OCI-LY1 (cell line): ENCODE results near the gene GRPEL1.
A peak's percentile ranks its signal among the peaks of the same experiment; 100 is the strongest.

Experiments
- H2AFZ ChIP-seq: fragments of 200-600 bp; sonication (generic), shearing (Covaris generic); 2 replicates; pipeline ENCODE4 v1.6.0; 2014; ENCODE audit warnings: antibody characterized with exemption, mild to moderate bottlenecking, low read length
- H3F3A ChIP-seq: fragments of 200-600 bp; sonication (generic), shearing (Covaris generic); 2 replicates; pipeline ENCODE4 v1.6.0; 2014; ENCODE audit warnings: mild to moderate bottlenecking, antibody characterized with exemption, low read length, moderate library complexity; ENCODE audit not compliant: insufficient read depth
- H3K27ac ChIP-seq: fragments of 200-600 bp; sonication (generic); 2 replicates; pipeline ENCODE4 v1.5.1; 2014; ENCODE audit warnings: low read length, mixed run types, mild to moderate bottlenecking, low read depth; ENCODE audit not compliant: poor library complexity, severe bottlenecking
- H3K27me3 ChIP-seq: fragments of 200-600 bp; sonication (generic); 2 replicates; pipeline ENCODE4 v1.6.0; 2014; ENCODE audit warnings: antibody characterized with exemption, mild to moderate bottlenecking, low read length, moderate library complexity; ENCODE audit not compliant: insufficient read depth
- H3K36me3 ChIP-seq: fragments of 200-600 bp; sonication (generic); 2 replicates; pipeline ENCODE4 v1.6.1; 2014; ENCODE audit warnings: mild to moderate bottlenecking, antibody characterized with exemption, low read length, moderate library complexity, mixed read lengths; ENCODE audit not compliant: insufficient read depth
- H3K4me1 ChIP-seq: fragments of 200-600 bp; sonication (generic); 2 replicates; pipeline ENCODE4 v1.5.1; 2014; ENCODE audit warnings: mild to moderate bottlenecking, low read length, moderate library complexity; ENCODE audit not compliant: insufficient read depth, severe bottlenecking
- H3K4me2 ChIP-seq: fragments of 200-600 bp; sonication (generic), shearing (Covaris generic); 2 replicates; pipeline ENCODE4 v1.6.1; 2014; ENCODE audit warnings: low read length
- H3K4me3 ChIP-seq: fragments of 200-600 bp; sonication (generic); 2 replicates; pipeline ENCODE4 v1.5.1; 2014; ENCODE audit warnings: low read length, low read depth, mild to moderate bottlenecking, mixed read lengths; ENCODE audit not compliant: poor library complexity, severe bottlenecking
- H3K79me2 ChIP-seq: fragments of 200-600 bp; shearing (Covaris generic); 2 replicates; pipeline ENCODE4 v1.6.1; 2016; ENCODE audit warnings: mixed run types, low read length, mixed read lengths; ENCODE audit not compliant: insufficient read depth
- H3K9ac ChIP-seq: fragments of 200-600 bp; sonication (generic), shearing (Covaris generic); 2 replicates; pipeline ENCODE4 v1.6.1; 2014; ENCODE audit warnings: mild to moderate bottlenecking, low read length, mixed read lengths
- H3K9me2 ChIP-seq: fragments of 200-600 bp; sonication (generic), shearing (Covaris generic); 2 replicates; pipeline ENCODE4 v1.6.1; 2014; ENCODE audit warnings: low read depth, mild to moderate bottlenecking, low read length, mixed read lengths
- H3K9me3 ChIP-seq: fragments of 200-600 bp; shearing (Covaris generic); 2 replicates; pipeline ENCODE4 v1.6.1; 2014; ENCODE audit warnings: low read length, mixed read lengths
- H4K20me1 ChIP-seq: fragments of 200-600 bp; sonication (generic), shearing (Covaris generic); 2 replicates; pipeline ENCODE4 v1.6.0; 2016; ENCODE audit warnings: mild to moderate bottlenecking, low read length; ENCODE audit not compliant: insufficient read depth
- EZH2 ChIP-seq: fragments of 200-600 bp; sonication (generic), shearing (Covaris generic); IDR thresholded peaks from 2 replicates; pipeline ENCODE4 v1.8.0; 2017; ENCODE audit warnings: borderline replicate concordance, mixed run types, mild to moderate bottlenecking, antibody characterized with exemption, low read length, moderate library complexity, mixed read lengths
- TF ChIP-seq, protein P1 (sequence below): fragments of 200-600 bp; sonication (generic), shearing (Covaris generic); IDR thresholded peaks from 2 replicates; pipeline ENCODE4 v1.5.1; 2017; ENCODE audit warnings: mild to moderate bottlenecking, antibody characterized with exemption, low read length, moderate library complexity, mixed read lengths

Gene GRPEL1

DNA sequence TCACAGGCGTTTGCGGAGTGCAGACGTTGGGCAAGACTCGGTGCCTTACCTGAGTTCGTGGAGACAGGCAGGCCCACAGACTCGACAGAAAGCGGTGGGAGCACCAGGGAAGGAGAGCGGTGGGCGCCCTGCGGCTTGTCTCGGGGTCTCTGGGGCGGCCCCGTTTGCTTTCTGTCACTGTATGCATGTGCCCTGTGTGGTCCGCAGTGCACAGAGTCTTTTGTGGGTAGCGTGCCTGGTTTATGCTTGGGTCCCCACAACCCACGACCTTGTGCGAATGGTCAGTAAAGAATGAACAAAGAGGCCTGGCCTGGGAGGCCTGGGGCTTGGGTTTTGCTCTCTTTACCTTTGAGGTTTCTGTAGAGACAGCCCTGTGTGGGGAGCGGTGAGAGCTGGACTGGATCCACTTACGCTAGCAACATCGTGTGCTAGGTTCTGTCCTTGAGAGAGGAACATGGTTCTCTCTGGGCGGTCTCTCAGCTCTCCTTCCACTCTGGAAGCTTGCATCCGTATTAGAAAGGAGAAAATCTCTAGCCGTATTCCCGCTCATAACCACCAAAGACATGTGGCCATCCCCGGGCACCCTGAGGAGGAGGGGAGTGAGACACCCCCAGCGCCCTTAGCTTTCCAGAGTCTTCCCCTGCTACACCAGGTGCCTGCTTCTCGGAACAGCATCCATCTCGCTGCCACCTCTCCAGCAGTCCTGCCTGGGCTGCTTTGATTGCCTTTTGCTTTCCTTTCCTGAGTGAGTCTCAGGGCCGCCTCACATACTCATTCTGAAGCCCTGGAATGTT is 23.5 kb downstream of the GRPEL1 start:
- Histone ChIP-seq H3K79me2 (peaks cover 26% of the 10 kb centered on the region), H3K4me2 (peak overlapping the region; percentile 92), H3K36me3 (no peaks in the 10 kb centered on the region), H3K9me3 (no peaks in the 10 kb centered on the region), H3K4me3 (peak overlapping the region; percentile 86), H3K4me1 (peaks cover 29% of the 10 kb centered on the region), H3K27me3 (no peaks in the 10 kb centered on the region), H2AFZ (no peak overlapping the region), H3F3A (no peaks in the 10 kb centered on the region), H3K27ac (peak overlapping the region; percentile 66), H3K9me2 (no peaks in the 10 kb centered on the region), H4K20me1 (no peaks in the 10 kb centered on the region), H3K9ac (peak overlapping the region; percentile 88)
- TF ChIP-seq, protein P1, sequence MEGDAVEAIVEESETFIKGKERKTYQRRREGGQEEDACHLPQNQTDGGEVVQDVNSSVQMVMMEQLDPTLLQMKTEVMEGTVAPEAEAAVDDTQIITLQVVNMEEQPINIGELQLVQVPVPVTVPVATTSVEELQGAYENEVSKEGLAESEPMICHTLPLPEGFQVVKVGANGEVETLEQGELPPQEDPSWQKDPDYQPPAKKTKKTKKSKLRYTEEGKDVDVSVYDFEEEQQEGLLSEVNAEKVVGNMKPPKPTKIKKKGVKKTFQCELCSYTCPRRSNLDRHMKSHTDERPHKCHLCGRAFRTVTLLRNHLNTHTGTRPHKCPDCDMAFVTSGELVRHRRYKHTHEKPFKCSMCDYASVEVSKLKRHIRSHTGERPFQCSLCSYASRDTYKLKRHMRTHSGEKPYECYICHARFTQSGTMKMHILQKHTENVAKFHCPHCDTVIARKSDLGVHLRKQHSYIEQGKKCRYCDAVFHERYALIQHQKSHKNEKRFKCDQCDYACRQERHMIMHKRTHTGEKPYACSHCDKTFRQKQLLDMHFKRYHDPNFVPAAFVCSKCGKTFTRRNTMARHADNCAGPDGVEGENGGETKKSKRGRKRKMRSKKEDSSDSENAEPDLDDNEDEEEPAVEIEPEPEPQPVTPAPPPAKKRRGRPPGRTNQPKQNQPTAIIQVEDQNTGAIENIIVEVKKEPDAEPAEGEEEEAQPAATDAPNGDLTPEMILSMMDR = no peak

DNA sequence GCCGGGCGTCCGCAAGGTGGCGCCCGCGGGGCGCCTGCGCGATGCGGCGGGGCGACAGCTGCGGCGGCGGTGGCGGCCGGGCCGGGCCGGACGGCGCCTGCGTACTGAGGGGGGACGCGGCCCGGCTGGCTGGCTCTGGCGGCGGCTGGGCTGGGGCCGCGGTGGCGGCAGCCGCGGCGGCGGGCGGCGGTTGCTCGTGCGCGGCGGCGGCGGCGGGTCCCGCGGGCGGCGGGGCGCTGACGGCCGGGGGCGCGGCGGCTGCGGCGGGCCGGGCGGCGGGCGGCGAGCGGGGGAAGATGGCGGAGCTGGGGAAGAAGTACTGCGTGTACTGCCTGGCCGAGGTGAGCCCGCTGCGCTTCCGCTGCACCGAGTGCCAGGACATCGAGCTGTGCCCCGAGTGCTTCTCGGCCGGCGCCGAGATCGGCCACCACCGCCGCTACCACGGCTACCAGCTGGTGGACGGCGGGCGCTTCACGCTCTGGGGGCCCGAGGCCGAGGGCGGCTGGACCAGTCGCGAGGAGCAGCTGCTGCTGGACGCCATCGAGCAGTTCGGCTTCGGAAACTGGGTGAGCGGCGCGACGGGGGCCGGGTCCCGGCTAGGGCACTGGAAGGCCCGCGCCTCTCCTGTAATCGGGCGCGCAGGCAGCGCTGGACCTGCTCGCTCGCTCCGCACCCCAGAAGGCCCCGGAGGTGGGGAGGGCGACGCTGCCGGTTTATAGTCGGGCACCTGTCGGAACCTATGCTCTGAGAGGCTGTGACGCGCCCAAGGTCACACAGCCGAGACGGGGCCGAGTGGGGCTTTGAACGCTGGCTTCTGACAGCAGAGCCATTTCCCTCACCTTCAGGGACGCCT is 24.4 kb downstream of the GRPEL1 start, which contains the start of gene TADA2B:
TSS of gene TADA2B (plus strand) at position 89 of the 853 bp plus-strand sequence. CDS start at position 297, 208 bp downstream.
- peak within 1 kb of the TSS; percentile 92 for H3K4me2 ChIP-seq
- peak within 1 kb of the TSS; percentile 88 for H3K9ac ChIP-seq
- no peaks in the 10 kb centered on the region for H4K20me1 ChIP-seq
- peak within 1 kb of the TSS; percentile 86 for H3K4me3 ChIP-seq
- no peak within 1 kb of the TSS for H2AFZ ChIP-seq
- H3K36me3 ChIP-seq = no peaks in the 10 kb centered on the region
- no peaks in the 10 kb centered on the region for H3K27me3 ChIP-seq
- H3K79me2 ChIP-seq = peaks cover 26% of the 10 kb centered on the region
- no peaks in the 10 kb centered on the region for H3K9me3 ChIP-seq
- TF ChIP-seq EZH2 = no peak
- TF ChIP-seq, protein P1 = no peak
- peaks cover 29% of the 10 kb centered on the region for H3K4me1 ChIP-seq
- H3F3A ChIP-seq = no peaks in the 10 kb centered on the region
- no peaks in the 10 kb centered on the region for H3K9me2 ChIP-seq
- peak within 1 kb of the TSS; percentile 16 for H3K27ac ChIP-seq

DNA sequence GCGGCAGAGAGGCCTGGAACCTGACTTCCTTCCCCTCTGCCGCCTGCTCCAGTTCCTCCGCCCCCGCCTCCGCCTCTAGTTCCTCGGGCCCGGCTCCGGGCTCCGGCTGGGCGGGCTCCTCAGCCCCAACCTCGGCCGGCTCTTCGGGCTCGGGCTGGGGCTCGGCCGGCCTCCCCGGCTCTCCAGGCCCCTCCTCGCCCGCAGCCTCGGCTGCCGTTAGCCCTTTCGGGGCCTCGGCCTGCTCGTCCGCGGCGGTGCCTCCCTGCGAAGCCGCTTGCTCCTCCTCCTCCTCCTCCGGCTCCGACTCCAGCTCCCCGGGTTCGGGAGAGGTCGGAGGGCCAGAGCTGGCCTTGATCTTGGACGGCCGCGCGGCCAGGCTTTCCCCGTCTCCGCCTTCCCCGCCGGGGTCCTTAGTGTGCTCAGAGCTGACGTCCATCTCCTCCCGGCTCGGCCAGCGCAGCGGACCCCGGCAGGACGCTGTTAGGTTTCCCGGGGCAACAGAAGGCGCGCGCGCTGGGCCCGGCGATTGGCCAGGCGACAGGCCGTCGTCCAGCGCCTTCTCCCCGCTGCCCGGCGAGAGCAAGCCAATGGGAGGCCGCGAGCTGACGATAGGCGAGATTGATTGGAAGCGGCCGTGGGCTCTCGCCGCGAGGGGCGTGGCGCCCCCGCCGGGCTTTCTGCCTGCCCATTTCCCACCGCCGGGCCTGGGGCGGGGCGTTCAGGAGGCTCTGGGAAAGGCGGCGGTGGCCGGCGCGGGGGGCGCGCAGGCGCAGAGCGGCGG is 25.2 kb downstream of the GRPEL1 start:
- Histone ChIP-seq H2AFZ (no peak overlapping the region), H3K9ac (peak overlapping the region; percentile 23; the same call in 1 of the 2 replicates), H3K79me2 (peaks cover 26% of the 10 kb centered on the region), H3K36me3 (no peaks in the 10 kb centered on the region), H3K4me1 (peaks cover 29% of the 10 kb centered on the region), H3K4me2 (peak overlapping the region; percentile 55), H3K9me2 (no peaks in the 10 kb centered on the region), H3F3A (no peaks in the 10 kb centered on the region), H3K27me3 (no peaks in the 10 kb centered on the region), H3K4me3 (peak overlapping the region; percentile 60), H3K9me3 (no peaks in the 10 kb centered on the region), H3K27ac (no peak overlapping the region), H4K20me1 (no peaks in the 10 kb centered on the region)
- TF ChIP-seq EZH2 = no peak
- TF ChIP-seq, protein P1 = no peak
